HUDEP-2 (cell line): ENCODE results near the gene EPB41L5.
"Not testable (repeated sequence)": the region's sequence is repeated elsewhere in the genome, so short reads cannot be mapped to it uniquely, and the experiment has no call there.

ENCODE experiments used
- DNase-seq, 76 experiments: peaks; one replicate each; lab custom pipeline; 2025; ENCODE audit not compliant: unreplicated experiment in 76 of 76; lab: John Stamatoyannopoulos, UW

EPB41L5 gene

DNA sequence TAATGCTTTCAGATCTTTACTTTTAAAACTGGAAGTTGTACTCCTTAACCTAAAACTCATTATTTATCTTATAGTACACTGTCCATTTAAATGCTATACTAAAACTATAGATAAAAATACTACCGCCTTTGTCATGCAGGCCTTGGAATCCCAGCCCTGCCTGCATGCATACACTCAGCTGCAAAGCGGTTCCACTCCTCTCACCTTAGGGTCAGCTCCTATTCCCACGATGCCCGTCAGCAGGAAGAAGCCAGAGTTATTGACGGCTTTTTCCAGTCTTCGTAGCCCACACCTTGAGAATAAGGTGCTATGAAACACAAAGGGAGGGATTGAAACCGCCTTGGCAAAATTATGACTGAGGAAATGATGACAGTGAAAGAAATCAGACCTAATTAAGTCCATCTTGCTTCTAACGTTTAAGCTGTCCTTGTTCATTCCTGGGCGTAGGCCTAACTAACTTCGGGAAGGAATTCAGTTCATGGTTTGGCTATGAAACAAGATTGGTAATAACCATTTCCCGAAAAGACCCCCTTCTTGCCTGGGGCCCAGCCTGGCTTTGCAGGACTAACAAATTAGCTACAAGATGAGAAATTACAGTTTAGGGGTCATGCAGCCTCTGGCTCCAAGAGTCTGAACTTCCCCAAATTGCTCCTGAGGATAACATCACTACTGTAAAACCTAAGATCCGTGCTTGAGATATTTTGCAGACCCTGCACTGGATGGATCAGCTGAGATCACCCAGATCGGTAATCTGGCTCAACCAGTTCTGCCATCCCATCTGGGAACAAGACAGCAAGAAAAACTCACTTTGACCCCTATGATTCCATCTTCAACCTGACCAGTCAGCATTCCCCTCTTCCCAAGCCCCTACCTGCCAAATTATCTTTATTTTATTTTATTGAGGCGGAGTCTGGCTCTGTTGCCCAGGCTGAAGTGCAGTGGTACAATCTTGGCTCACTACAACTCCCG is 17.1 kb downstream of the EPB41L5 start:
- no peak for DNase-seq

DNA sequence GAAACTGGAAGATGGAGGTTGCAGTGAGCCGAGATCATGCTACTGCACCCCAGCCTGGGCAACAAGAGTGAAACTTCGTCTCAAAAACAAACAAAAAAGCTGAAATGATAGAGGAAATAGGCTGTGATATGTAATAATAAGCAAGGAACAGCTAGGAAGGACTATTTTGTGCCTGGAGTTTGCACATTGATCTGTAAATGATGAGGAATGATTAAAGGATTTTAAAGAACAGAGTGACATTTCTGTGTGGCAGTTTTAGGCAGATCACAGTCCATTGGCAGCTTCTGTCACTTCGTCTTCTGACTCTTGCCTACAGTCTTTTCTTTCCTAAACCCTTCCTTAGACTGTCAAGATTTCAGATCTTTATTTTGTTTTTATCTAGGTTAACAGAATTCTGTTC is 19.4 kb downstream of the EPB41L5 start:
- no peak for DNase-seq

DNA sequence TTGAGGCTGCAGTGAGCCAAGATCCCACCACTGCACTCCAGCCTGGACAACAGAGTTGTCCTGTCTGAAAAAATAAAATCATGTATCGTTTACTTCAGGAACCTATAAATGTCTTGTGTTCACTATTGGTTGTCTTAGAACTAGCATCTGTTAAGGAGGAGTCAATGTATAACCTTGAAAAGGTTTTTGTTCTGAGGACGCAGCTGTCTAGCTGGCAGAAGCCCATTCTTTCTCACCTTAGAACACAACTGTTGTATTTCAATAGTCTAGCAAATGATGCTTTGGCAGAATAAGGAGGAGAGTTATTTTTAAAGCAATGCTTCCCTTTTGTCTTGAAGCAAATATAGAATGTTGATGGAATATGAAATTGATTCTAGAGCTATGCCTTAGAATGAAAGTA is 21.1 kb downstream of the EPB41L5 start:
- no peak for DNase-seq

- no peak for DNase-seq
Observed at GRCh38 chr2:120034621-120035020, 21.7 kb downstream of the EPB41L5 start.

- no peak for DNase-seq
Observed at GRCh38 chr2:120036145-120036544, 23.3 kb downstream of the EPB41L5 start.

GRCh38 chr2:120037995-120038541 is 25.2 kb downstream of the EPB41L5 start:
- DNase-seq, result no peak

DNA sequence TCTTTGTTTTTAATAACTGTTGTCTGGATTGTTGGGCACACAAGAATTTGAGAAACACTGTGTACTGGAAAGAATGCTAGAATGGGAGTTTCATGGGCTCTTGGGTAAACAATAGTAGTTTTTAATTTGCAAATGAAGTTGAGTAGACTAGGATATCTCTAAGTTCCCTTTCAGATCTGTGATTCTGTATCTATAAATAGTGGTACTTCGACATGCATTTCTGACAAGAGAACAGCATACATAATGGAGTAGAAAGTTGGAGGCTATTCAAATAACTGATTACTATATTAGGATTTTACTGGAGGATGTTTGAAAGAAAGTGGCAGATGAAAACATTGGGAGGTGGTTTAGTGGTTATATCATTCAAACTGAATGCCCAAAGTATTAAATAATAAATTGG is 29.5 kb downstream of the EPB41L5 start:
- no peak for DNase-seq

GRCh38 chr2:120044336-120044735 is 31.5 kb downstream of the EPB41L5 start:
- no peak for DNase-seq

GRCh38 chr2:120045775-120046174 is 32.9 kb downstream of the EPB41L5 start:
- not testable (repeated sequence) for DNase-seq

- not testable (repeated sequence) for DNase-seq
Observed at GRCh38 chr2:120046252-120046651, 33.4 kb downstream of the EPB41L5 start.

DNA sequence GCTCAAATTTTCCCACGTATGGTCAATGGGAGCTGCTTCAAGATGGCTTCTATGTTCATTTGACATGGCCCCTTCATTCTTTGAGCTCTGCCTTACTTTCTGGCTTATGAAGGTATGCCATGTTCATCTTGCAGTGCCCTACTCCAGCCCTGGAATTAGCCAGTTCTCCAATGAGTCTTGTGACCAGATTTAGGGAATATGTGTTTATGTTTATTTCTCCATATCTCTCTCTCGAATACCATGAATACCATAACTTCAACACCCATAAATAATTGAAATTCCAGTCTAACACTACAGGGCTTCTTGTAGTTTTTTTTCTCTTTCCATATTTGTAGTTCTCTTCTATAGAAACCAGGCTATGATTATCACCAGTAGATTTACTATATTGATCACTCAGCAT is 39.7 kb downstream of the EPB41L5 start:
- DNase-seq, result no peak

DNA sequence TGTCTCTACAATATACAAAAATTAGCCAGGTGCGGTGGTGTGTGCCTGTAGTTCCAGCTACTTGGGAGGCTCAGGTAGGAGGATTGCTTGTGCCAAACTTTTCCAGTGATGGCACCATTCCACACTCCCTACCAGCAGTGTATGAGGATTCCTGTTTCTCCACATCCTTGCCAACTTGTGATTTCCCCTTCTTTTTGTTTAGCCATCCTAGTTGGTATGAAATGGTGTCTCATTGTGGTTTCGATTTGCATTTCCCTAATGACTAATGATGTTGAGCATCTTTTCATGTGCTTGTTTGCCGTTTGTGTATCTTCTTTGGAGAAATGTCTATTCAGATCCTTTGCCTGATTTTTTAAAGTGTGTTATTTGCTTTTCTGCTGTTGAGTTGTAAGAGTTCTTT is 41.0 kb downstream of the EPB41L5 start:
- DNase-seq, result no peak

DNA sequence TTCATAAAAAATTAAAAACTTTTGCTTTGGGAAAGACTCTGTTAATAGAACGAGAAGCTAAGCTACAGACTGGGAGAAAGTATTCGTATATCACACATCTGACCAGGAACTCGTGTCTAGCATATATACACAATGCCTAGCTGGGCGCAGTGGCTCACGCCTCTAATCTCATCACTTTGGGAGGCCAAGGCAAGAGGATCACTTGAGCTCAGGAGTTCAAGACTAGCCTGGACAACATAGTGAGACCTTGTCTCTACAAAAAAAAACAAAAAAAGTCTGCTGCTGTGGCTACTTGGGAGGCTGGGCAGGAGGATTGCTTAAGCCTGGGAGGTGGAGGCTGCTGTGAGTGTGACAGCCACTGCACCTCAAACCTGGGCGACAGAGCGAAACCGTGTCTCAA is 46.6 kb downstream of the EPB41L5 start:
- no peak for DNase-seq

DNA sequence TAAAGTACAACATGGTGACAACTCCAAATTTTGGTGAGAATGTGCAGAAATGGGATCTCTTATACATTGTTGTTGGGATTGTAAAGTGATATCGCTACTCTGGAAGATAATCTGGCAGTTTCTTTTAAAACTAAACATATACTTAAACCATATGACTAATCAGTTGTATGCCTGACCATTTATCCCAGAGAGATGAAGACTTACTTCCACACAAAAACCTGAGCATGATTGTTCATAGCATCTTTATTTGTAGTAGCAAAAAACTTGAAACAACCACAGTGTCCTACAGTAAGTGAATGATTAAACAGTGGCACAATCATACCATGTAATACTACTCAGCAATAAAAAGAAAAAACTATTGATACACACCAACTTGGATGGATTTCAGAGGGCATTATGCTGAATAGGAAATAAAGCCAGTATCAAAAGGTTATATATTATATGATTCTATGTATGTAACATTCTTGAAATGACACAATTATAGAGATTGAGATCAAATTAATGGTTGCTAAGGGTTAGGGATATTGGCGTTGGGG is 47.3 kb downstream of the EPB41L5 start:
- DNase-seq, result no peak

GRCh38 chr2:120064664-120065063 is 51.8 kb downstream of the EPB41L5 start:
- DNase-seq, result no peak

DNA sequence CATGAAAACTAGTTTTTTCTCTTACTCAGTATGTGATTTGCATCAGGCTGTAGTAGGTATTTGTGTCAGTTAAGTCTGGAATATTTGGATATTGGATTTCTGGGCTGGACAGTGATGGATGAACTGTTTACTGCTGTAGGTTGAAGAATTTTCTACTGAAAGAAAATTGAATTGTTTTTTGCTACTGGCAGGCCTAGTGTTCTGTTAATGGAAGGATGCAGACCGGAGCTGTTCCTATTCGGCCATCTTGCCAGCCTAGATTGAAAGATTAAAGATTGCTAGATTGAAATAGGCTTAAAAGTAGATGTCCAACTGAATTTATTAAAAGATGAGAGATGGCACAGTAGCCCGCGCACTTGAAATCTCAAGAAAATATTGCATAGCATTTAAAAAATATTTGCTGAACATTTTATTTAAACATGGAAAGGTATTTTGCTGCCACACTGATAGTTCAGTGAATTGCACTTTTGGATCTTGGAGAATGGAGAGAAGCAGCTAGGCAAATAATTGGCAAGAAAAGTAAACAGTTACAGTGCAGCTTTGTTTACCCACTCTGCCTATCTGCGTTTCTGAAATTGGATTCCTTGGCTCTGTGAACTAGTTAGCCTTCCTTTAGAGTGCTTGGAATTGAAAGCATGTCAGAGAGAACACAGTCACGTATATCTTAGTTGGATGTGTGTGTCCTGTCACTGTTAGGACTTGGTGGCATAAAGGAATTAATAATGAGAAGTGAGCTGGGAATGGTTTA is 54.1 kb downstream of the EPB41L5 start:
- DNase-seq, result no peak

GRCh38 chr2:120068040-120068658 is 55.3 kb downstream of the EPB41L5 start:
- not testable (repeated sequence) for DNase-seq

GRCh38 chr2:120075545-120075944 is 62.7 kb downstream of the EPB41L5 start:
- no peak for DNase-seq

GRCh38 chr2:120077896-120078295 is 65.0 kb downstream of the EPB41L5 start:
- no peak for DNase-seq

- no peak for DNase-seq
Observed at GRCh38 chr2:120079647-120080046, 66.8 kb downstream of the EPB41L5 start.

DNA sequence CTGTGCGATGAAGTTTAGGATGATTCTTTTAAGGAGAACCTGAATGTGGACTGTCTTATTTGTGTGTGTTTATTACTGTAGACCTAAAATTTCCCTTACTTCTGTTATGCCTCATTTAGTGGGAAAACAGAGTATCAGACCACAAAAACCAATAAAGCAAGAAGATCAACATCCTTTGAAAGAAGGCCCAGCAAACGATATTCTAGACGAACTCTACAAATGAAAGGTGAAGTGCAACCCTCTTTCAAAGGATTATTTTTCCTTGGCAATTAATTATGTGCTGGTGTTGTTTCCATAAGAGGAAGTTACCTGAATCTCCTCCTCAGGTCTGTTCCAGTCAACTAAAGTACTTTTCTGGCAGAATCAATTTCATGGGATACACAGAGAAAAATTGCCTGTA is 78.6 kb downstream of the EPB41L5 start:
- no peak for DNase-seq
